H9 (cell line): ENCODE data around the gene OSBPL9. TPM values are rescaled to one million over a fixed set of nuclear protein-coding genes. Genes with fewer than 3 reads are reported as not detected.

Experiments used
- DNase-seq: peaks from one replicate; pipeline ENCODE4 v3.0.0-alpha.2; 2017
- H2AFZ ChIP-seq: one replicate; pipeline ENCODE4 v1.6.1; 2013; ENCODE audit warnings: mild to moderate bottlenecking, low read length, control low read depth, moderate library complexity
- H2AK5ac ChIP-seq: 2 replicates; pipeline ENCODE4 v1.6.1; 2013; ENCODE audit warnings: low read length, control low read depth, mixed read lengths; ENCODE audit not compliant: insufficient read length
- H2BK120ac ChIP-seq: one replicate; pipeline ENCODE4 v1.6.1; 2013; ENCODE audit warnings: low read depth, mild to moderate bottlenecking, low read length, control low read depth, inconsistent platforms; ENCODE audit not compliant: poor library complexity, severe bottlenecking
- H2BK12ac ChIP-seq: 2 replicates; pipeline ENCODE4 v1.6.1; 2013; ENCODE audit warnings: low read length, control low read depth, mixed read lengths, low read depth; ENCODE audit not compliant: insufficient read length
- H2BK15ac ChIP-seq: 2 replicates; pipeline ENCODE4 v1.6.1; 2013; ENCODE audit warnings: low read depth, low read length, control low read depth
- H2BK20ac ChIP-seq: one replicate; pipeline ENCODE4 v1.6.1; 2013; ENCODE audit warnings: low read depth, mild to moderate bottlenecking, low read length, control low read depth, inconsistent platforms; ENCODE audit not compliant: poor library complexity, severe bottlenecking
- H2BK5ac ChIP-seq: 2 replicates; pipeline ENCODE4 v1.6.1; 2013; ENCODE audit warnings: low read length, control low read depth, mixed read lengths; ENCODE audit not compliant: insufficient read length
- H3K14ac ChIP-seq: 2 replicates; pipeline ENCODE4 v1.6.1; 2013; ENCODE audit warnings: low read length, control low read depth; ENCODE audit not compliant: insufficient read depth
- H3K18ac ChIP-seq: 2 replicates; pipeline ENCODE4 v1.6.1; 2013; ENCODE audit warnings: low read depth, mild to moderate bottlenecking, mixed read lengths, low read length, control low read depth; ENCODE audit not compliant: insufficient read length
- H3K23ac ChIP-seq: 2 replicates; pipeline ENCODE4 v1.6.1; 2013; ENCODE audit warnings: low read length, control low read depth, mixed read lengths, low read depth; ENCODE audit not compliant: insufficient read length
- H3K23me2 ChIP-seq: 2 replicates; pipeline ENCODE4 v1.6.1; 2013; ENCODE audit warnings: low read depth, mild to moderate bottlenecking, mixed read lengths, low read length, control low read depth; ENCODE audit not compliant: insufficient read length, poor library complexity, severe bottlenecking
- H3K27ac ChIP-seq: 2 replicates; pipeline ENCODE4 v1.5.1; 2013; ENCODE audit warnings: low read length, control low read depth, mixed read lengths, low read depth; ENCODE audit not compliant: insufficient read length
- H3K27me3 ChIP-seq: 2 replicates; pipeline ENCODE4 v1.6.1; 2013; ENCODE audit warnings: low read length, control low read depth, inconsistent platforms; ENCODE audit not compliant: insufficient read depth
- H3K4ac ChIP-seq: 2 replicates; pipeline ENCODE4 v1.6.1; 2013; ENCODE audit warnings: low read depth, mild to moderate bottlenecking, control low read depth, inconsistent platforms, low read length, moderate library complexity
- H3K4me1 ChIP-seq: 2 replicates; pipeline ENCODE4 v1.6.1; 2013; ENCODE audit warnings: low read length, control low read depth, inconsistent platforms; ENCODE audit not compliant: insufficient read depth
- H3K4me2 ChIP-seq: 2 replicates; pipeline ENCODE4 v1.6.1; 2013; ENCODE audit warnings: low read length, control low read depth, mixed read lengths; ENCODE audit not compliant: insufficient read length, insufficient read depth
- H3K56ac ChIP-seq: 2 replicates; pipeline ENCODE4 v1.6.1; 2013; ENCODE audit warnings: low read depth, mild to moderate bottlenecking, mixed read lengths, low read length, control low read depth; ENCODE audit not compliant: insufficient read length
- H3K79me1 ChIP-seq: 2 replicates; pipeline ENCODE4 v1.6.1; 2013; ENCODE audit warnings: low read depth, mild to moderate bottlenecking, moderate library complexity, low read length, control low read depth, inconsistent platforms; ENCODE audit not compliant: insufficient read depth, poor library complexity, severe bottlenecking
- H3K79me2 ChIP-seq: 2 replicates; pipeline ENCODE4 v1.6.1; 2013; ENCODE audit warnings: low read length, control low read depth, inconsistent platforms; ENCODE audit not compliant: insufficient read depth
- H3K9ac ChIP-seq: 2 replicates; pipeline ENCODE4 v1.6.1; 2013; ENCODE audit warnings: low read length, control low read depth, mixed read lengths; ENCODE audit not compliant: insufficient read length; ENCODE audit errors: extremely low read depth
- H3K9me3 ChIP-seq: one replicate; pipeline ENCODE4 v1.6.1; 2013; ENCODE audit warnings: low read depth, low read length, inconsistent platforms; ENCODE audit not compliant: control insufficient read depth
- H3T11ph ChIP-seq: one replicate; pipeline ENCODE4 v1.6.1; 2013; ENCODE audit warnings: mild to moderate bottlenecking, low read length, control low read depth, inconsistent platforms
- H4K20me1 ChIP-seq: one replicate; pipeline ENCODE4 v1.6.1; 2013; ENCODE audit not compliant: control insufficient read depth, insufficient read length, insufficient read depth
- H4K5ac ChIP-seq: 2 replicates; pipeline ENCODE4 v1.6.1; 2013; ENCODE audit warnings: low read depth, mild to moderate bottlenecking, mixed read lengths, low read length, control low read depth; ENCODE audit not compliant: insufficient read length
- H4K8ac ChIP-seq: replicated peaks from 2 replicates; pipeline ENCODE4 v1.6.1; 2013; ENCODE audit warnings: low read length, control low read depth, mixed read lengths, low read depth; ENCODE audit not compliant: insufficient read length
- H4K91ac ChIP-seq: 2 replicates; pipeline ENCODE4 v1.6.1; 2013; ENCODE audit warnings: low read depth, mild to moderate bottlenecking, moderate library complexity, mixed read lengths, low read length, control low read depth; ENCODE audit not compliant: insufficient read length
- H3K27ac Mint-ChIP-seq, 3 experiments: 2 replicates in 2 of 3; 3 replicates in 1 of 3; pipeline ENCODE4 v1.8.0; 2020 to 2021; ENCODE audit warnings: mixed read lengths in 3 of 3, mild to moderate bottlenecking in 1 of 3, moderate library complexity in 1 of 3
- H3K27me3 Mint-ChIP-seq: 2 replicates; pipeline ENCODE4 v1.8.0; 2021; ENCODE audit warnings: low read depth, mild to moderate bottlenecking, moderate library complexity, mixed read lengths
- H3K36me3 Mint-ChIP-seq, 3 experiments: 2 replicates in 2 of 3; 3 replicates in 1 of 3; pipeline ENCODE4 v1.8.0; 2020 to 2021; ENCODE audit warnings: low read depth in 3 of 3, mixed read lengths in 3 of 3; ENCODE audit not compliant: insufficient read depth in 1 of 3
- H3K4me1 Mint-ChIP-seq, 2 experiments: 2 replicates each; pipeline ENCODE4 v1.8.0; 2020; ENCODE audit warnings: mixed read lengths in 2 of 2
- H3K4me3 Mint-ChIP-seq, 2 experiments: 2 replicates in 1 of 2; 3 replicates in 1 of 2; pipeline ENCODE4 v1.8.0; 2020 to 2021; ENCODE audit warnings: mild to moderate bottlenecking in 2 of 2, mixed read lengths in 2 of 2, moderate library complexity in 1 of 2
- H3K9me3 Mint-ChIP-seq, 2 experiments: 2 replicates in 1 of 2; 3 replicates in 1 of 2; pipeline ENCODE4 v1.8.0; 2020; ENCODE audit warnings: mild to moderate bottlenecking in 2 of 2, mixed read lengths in 2 of 2, moderate library complexity in 1 of 2
- CTCF ChIP-seq: fragments of 200-600 bp; sonication (generic); conservative IDR thresholded peaks from 3 replicates; pipeline ENCODE4 v1.8.0; 2021; ENCODE audit warnings: antibody characterized with exemption, mild to moderate bottlenecking
- WGBS: extraction: QIAGEN DNeasy Blood & Tissue Kit; methylation state at CpG from one replicate; pipeline ENCODE4 v1.1.7; 2013; ENCODE audit warnings: missing lambda C conversion rate, low lambda C conversion rate, mixed read lengths; ENCODE audit not compliant: insufficient read length; ENCODE audit errors: extremely low coverage; 5-methylcytosine and 5-hydroxymethylcytosine counted together
- total RNA-seq: library from RNA; stranded (reverse); gene quantifications from 2 replicates; pipeline ENCODE4 v1.2.1, GENCODE V29; 2021

Gene OSBPL9
- total RNA-seq, 1 experiment from 2014 or later = 76.7 TPM

- Histone ChIP-seq H2BK120ac (no peak overlapping the region), H3K27me3 (no peaks in the 10 kb centered on the region), H2AFZ (no peak overlapping the region), H3K79me1 (no peaks in the 10 kb centered on the region), H2BK15ac (no peak overlapping the region), H3K56ac (no peak overlapping the region), H3T11ph (no peak overlapping the region), H3K4ac (no peak overlapping the region), H3K4me1 (no peaks in the 10 kb centered on the region), H3K27ac (no peak overlapping the region), H3K9ac (no peak overlapping the region), H3K23ac (no peak overlapping the region), H3K79me2 (no peaks in the 10 kb centered on the region), H4K8ac (no peak overlapping the region), H2BK12ac (no peak overlapping the region), H3K18ac (no peak overlapping the region), H4K91ac (no peak overlapping the region), H3K23me2 (no peaks in the 10 kb centered on the region), H3K9me3 (no peaks in the 10 kb centered on the region), H2BK5ac (no peak overlapping the region), H4K5ac (no peak overlapping the region), H3K14ac (no peak overlapping the region), H2AK5ac (no peak overlapping the region), H4K20me1 (no peaks in the 10 kb centered on the region), H2BK20ac (no peak overlapping the region), H3K4me2 (no peak overlapping the region)
- H3K27ac Mint-ChIP-seq = no peak overlapping the region
- no peak for TF ChIP-seq CTCF
- H3K4me1 Mint-ChIP-seq = peaks cover 0 to 2% of the 10 kb centered on the region in 2 experiments; a peak in 2 of 4 replicates
- no peak overlapping the region for H3K4me3 Mint-ChIP-seq
- DNase-seq = no peak
- no CpG with 5 or more reads among the region's 4 CpGs for WGBS
- H3K9me3 Mint-ChIP-seq = no peaks in the 10 kb centered on the region
- no peaks in the 10 kb centered on the region for H3K36me3 Mint-ChIP-seq
- H3K27me3 Mint-ChIP-seq = no peaks in the 10 kb centered on the region
Observed at GRCh38 chr1:51656374-51656773, 39.5 kb downstream of the OSBPL9 start.
